RWPE2 (cell line): ENCODE results near the gene SPACA7.
A peak's percentile ranks its signal among the peaks of the same experiment; 100 is the strongest.

Experiments
- ATAC-seq: fragments of 200-7000 bp; cut with Tn5 transposase; 3 replicates; pipeline ENCODE4 v1.9.1; 2021; ENCODE audit warnings: low read depth
- DNase-seq: peaks from one replicate; pipeline ENCODE4 v3.0.0-alpha.2; 2020; ENCODE audit warnings: low spot score
- H3K27ac ChIP-seq: fragments of 450-650 bp; 2 replicates; pipeline ENCODE4 v1.5.1; 2017; ENCODE audit warnings: mild to moderate bottlenecking; ENCODE audit not compliant: poor library complexity, severe bottlenecking
- H3K27me3 ChIP-seq: fragments of 250-450 bp; sonication (Bioruptor Pico); 2 replicates; pipeline ENCODE4 v1.5.1; 2021; ENCODE audit warnings: mild to moderate bottlenecking, moderate library complexity; ENCODE audit not compliant: insufficient read depth, poor library complexity, severe bottlenecking
- H3K36me3 ChIP-seq: fragments of 250-450 bp; sonication (Bioruptor Pico); 2 replicates; pipeline ENCODE4 v1.5.1; 2020; ENCODE audit warnings: low read depth, mild to moderate bottlenecking, moderate library complexity
- H3K4me1 ChIP-seq: fragments of 250-450 bp; sonication (Bioruptor Pico); 2 replicates; pipeline ENCODE4 v1.5.1; 2021; ENCODE audit warnings: mild to moderate bottlenecking, moderate library complexity; ENCODE audit not compliant: insufficient read depth, poor library complexity, severe bottlenecking
- H3K4me3 ChIP-seq: fragments of 250-450 bp; sonication (Bioruptor Pico); 2 replicates; pipeline ENCODE4 v1.5.1; 2021; ENCODE audit warnings: mild to moderate bottlenecking, moderate library complexity; ENCODE audit not compliant: severe bottlenecking
- H3K9me3 ChIP-seq: fragments of 250-450 bp; sonication (Bioruptor Pico); 2 replicates; pipeline ENCODE4 v1.5.1; 2021; ENCODE audit warnings: mild to moderate bottlenecking, moderate library complexity; ENCODE audit not compliant: severe bottlenecking
- CTCF ChIP-seq: fragments of 450-650 bp; IDR thresholded peaks from one replicate; pipeline ENCODE4 v1.5.1; 2017; ENCODE audit warnings: mild to moderate bottlenecking, moderate library complexity; ENCODE audit not compliant: poor library complexity, severe bottlenecking

Gene SPACA7

GRCh38 chr13:112456138-112457056 lies 80.2 kb downstream of the SPACA7 start:
- peaks cover 4% of the 10 kb centered on the region for H3K27me3 ChIP-seq
- no peak overlapping the region for H3K27ac ChIP-seq
- no peak for DNase-seq
- TF ChIP-seq CTCF, result no peak
- no peaks in the 10 kb centered on the region for H3K9me3 ChIP-seq
- H3K4me3 ChIP-seq, result no peak overlapping the region
- no peaks in the 10 kb centered on the region for H3K36me3 ChIP-seq
- H3K4me1 ChIP-seq, result no peaks in the 10 kb centered on the region
- no peak for ATAC-seq

- H3K36me3 ChIP-seq, result no peaks in the 10 kb centered on the region
- no peak overlapping the region for H3K27ac ChIP-seq
- H3K9me3 ChIP-seq, result no peaks in the 10 kb centered on the region
- ATAC-seq (no peak), DNase-seq (no peak)
- no peak overlapping the region for H3K4me3 ChIP-seq
- no peaks in the 10 kb centered on the region for H3K4me1 ChIP-seq
- H3K27me3 ChIP-seq, result no peaks in the 10 kb centered on the region
- TF ChIP-seq CTCF, result no peak
Measured at GRCh38 chr13:112457081-112457480, 80.9 kb downstream of the SPACA7 start.

GRCh38 chr13:112457485-112457884 lies 81.3 kb downstream of the SPACA7 start:
- Histone ChIP-seq H3K4me1 (no peaks in the 10 kb centered on the region), H3K36me3 (no peaks in the 10 kb centered on the region), H3K4me3 (no peak overlapping the region), H3K9me3 (no peaks in the 10 kb centered on the region), H3K27ac (no peak overlapping the region), H3K27me3 (no peaks in the 10 kb centered on the region)
- DNase-seq (no peak), ATAC-seq (peak; percentile 73; the same call in 2 of the 3 replicates)
- no peak for TF ChIP-seq CTCF

- no peaks in the 10 kb centered on the region for H3K9me3 ChIP-seq
- H3K27ac ChIP-seq, result no peak overlapping the region
- no peak overlapping the region for H3K4me3 ChIP-seq
- TF ChIP-seq CTCF, result no peak
- H3K36me3 ChIP-seq, result no peaks in the 10 kb centered on the region
- H3K4me1 ChIP-seq, result no peaks in the 10 kb centered on the region
- DNase-seq (no peak), ATAC-seq (no peak)
- no peaks in the 10 kb centered on the region for H3K27me3 ChIP-seq
Measured at GRCh38 chr13:112462408-112462807, 86.3 kb downstream of the SPACA7 start.

GRCh38 chr13:112464720-112465119 lies 88.6 kb downstream of the SPACA7 start:
- no peak overlapping the region for H3K4me3 ChIP-seq
- DNase-seq (no peak), ATAC-seq (no peak)
- no peaks in the 10 kb centered on the region for H3K4me1 ChIP-seq
- no peaks in the 10 kb centered on the region for H3K36me3 ChIP-seq
- no peak overlapping the region for H3K27ac ChIP-seq
- no peaks in the 10 kb centered on the region for H3K27me3 ChIP-seq
- H3K9me3 ChIP-seq, result no peaks in the 10 kb centered on the region
- no peak for TF ChIP-seq CTCF
